SU-DHL-6 (cell line): Measurements from ENCODE around the gene SHC3.

Experiments
- EZH2phosphoT487 ChIP-seq: fragments of 200-600 bp; sonication (generic), shearing (Covaris generic); conservative IDR thresholded peaks from 2 replicates; pipeline ENCODE4 v1.6.1; 2018; ENCODE audit warnings: mild to moderate bottlenecking, antibody characterized with exemption, low read length, moderate library complexity, mixed read lengths
- TF ChIP-seq, protein P1 (sequence below): fragments of 200-600 bp; sonication (generic); IDR thresholded peaks from one replicate; pipeline ENCODE4 v1.5.1; 2017; ENCODE audit warnings: antibody characterized with exemption, mild to moderate bottlenecking, low read length, moderate library complexity; ENCODE audit not compliant: insufficient read depth, poor library complexity, severe bottlenecking

DNA sequence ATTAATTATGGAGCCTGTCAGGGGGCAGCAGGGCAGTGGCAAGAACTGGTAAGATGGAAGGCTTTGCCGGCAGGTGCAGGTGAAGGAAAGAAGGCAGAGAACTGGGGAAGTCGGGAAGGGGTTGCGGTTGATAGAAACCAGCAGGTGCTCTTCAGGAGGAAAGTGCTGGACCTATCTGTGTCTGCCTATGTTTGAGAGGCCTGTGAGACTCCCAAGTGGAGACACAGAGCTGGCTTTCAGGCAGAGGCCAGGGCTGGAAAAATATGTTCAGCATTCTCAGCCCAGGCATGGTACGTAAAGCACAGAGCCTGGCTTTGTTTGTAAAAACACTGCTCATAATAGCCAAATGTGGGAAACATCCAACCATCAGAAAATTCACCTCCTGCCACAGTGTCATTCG, 117.8 kb downstream of the SHC3 start:
- TF ChIP-seq, protein P1, sequence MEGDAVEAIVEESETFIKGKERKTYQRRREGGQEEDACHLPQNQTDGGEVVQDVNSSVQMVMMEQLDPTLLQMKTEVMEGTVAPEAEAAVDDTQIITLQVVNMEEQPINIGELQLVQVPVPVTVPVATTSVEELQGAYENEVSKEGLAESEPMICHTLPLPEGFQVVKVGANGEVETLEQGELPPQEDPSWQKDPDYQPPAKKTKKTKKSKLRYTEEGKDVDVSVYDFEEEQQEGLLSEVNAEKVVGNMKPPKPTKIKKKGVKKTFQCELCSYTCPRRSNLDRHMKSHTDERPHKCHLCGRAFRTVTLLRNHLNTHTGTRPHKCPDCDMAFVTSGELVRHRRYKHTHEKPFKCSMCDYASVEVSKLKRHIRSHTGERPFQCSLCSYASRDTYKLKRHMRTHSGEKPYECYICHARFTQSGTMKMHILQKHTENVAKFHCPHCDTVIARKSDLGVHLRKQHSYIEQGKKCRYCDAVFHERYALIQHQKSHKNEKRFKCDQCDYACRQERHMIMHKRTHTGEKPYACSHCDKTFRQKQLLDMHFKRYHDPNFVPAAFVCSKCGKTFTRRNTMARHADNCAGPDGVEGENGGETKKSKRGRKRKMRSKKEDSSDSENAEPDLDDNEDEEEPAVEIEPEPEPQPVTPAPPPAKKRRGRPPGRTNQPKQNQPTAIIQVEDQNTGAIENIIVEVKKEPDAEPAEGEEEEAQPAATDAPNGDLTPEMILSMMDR, result no peak
- no peak for TF ChIP-seq EZH2phosphoT487
